ENCODE results near the gene CLDN5.

DNA sequence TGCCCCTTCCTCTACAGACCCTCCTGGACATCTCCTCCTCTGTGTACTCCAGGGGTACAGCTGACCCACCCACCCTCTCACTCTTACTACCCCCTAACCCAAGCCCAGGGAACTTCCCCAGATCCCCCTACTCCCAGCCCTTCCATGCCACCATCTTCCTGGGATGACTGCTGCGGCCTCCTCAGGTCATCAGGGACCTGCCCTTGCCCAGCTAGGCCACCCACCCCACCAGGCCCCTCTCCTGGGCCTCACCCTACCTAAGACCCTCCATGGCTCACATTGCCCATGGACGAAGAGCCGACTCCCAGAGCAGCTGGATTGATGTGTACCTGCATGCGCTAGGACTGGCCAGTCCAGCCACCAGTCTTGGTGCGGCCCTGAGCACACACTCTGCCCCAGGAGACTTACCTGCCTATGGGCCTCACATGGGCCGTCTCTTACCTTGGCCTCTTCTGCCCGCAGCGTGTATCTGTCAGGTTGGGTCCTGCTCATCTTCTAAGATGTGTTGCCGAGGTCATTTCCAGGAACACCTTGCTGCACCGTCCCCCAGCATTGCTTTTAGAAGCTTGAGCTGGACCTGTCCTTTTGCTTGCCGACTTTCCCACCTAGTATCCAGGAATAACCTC, 2.0 kb upstream of the CLDN5 start:
- TF ChIP-seq EZH2 (IDR thresholded peaks at IDR 0.05; ENCODE audit: borderline replicate concordance, low read length) = no peak
- TF ChIP-seq, protein P1, sequence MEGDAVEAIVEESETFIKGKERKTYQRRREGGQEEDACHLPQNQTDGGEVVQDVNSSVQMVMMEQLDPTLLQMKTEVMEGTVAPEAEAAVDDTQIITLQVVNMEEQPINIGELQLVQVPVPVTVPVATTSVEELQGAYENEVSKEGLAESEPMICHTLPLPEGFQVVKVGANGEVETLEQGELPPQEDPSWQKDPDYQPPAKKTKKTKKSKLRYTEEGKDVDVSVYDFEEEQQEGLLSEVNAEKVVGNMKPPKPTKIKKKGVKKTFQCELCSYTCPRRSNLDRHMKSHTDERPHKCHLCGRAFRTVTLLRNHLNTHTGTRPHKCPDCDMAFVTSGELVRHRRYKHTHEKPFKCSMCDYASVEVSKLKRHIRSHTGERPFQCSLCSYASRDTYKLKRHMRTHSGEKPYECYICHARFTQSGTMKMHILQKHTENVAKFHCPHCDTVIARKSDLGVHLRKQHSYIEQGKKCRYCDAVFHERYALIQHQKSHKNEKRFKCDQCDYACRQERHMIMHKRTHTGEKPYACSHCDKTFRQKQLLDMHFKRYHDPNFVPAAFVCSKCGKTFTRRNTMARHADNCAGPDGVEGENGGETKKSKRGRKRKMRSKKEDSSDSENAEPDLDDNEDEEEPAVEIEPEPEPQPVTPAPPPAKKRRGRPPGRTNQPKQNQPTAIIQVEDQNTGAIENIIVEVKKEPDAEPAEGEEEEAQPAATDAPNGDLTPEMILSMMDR (conservative IDR thresholded peaks at IDR 0.05 in 1 of 2, IDR thresholded peaks at IDR 0.05 in 1 of 2; ENCODE audit: extremely low read depth in 1 of 2, insufficient read depth in 1 of 2, low read depth in 1 of 2, low read length in 2 of 2) = no peak
